ENCODE measurements around the gene FAM163B.
A peak's percentile ranks its signal among the peaks of the same experiment; 100 is the strongest.

The FAM163B gene

GRCh38 chr9:133529874-133530273, 79.3 kb downstream of the FAM163B start:
- Histone ChIP-seq H3K9me3 (ENCODE audit: low read depth, low read length) (no peaks in the 10 kb centered on the region), H3K36me3 (ENCODE audit: insufficient read depth, low read length) (no peaks in the 10 kb centered on the region), H3K9ac (ENCODE audit: insufficient read length) (no peak overlapping the region), H3K4me3 (no peak overlapping the region), H3K27ac (no peak overlapping the region)
- no peak for DNase-seq (ENCODE audit: low read depth, low spot score)
- TF ChIP-seq EZH2 (IDR thresholded peaks at IDR 0.05) (no peak), POLR2AphosphoS5 (IDR thresholded peaks at IDR 0.05; ENCODE audit: borderline replicate concordance, low read depth, low read length) (no peak), FOXP2 (optimal IDR thresholded peaks at IDR 0.05; ENCODE audit: control extremely low read depth, extremely low read length, insufficient read depth) (no peak)

GRCh38 chr9:133529457-133529856, 79.7 kb downstream of the FAM163B start:
- TF ChIP-seq POLR2AphosphoS5 (IDR thresholded peaks at IDR 0.05; ENCODE audit: borderline replicate concordance, low read depth, low read length) (no peak), FOXP2 (optimal IDR thresholded peaks at IDR 0.05; ENCODE audit: control extremely low read depth, extremely low read length, insufficient read depth) (no peak), EZH2 (IDR thresholded peaks at IDR 0.05) (no peak)

GRCh38 chr9:133528876-133529241, 80.3 kb downstream of the FAM163B start:
- H3K9me3 ChIP-seq (ENCODE audit: low read depth, low read length), result no peaks in the 10 kb centered on the region
- no peak overlapping the region for H3K27ac ChIP-seq
- TF ChIP-seq POLR2AphosphoS5 (IDR thresholded peaks at IDR 0.05; ENCODE audit: borderline replicate concordance, low read depth, low read length) (no peak), EZH2 (IDR thresholded peaks at IDR 0.05) (no peak), FOXP2 (optimal IDR thresholded peaks at IDR 0.05; ENCODE audit: control extremely low read depth, extremely low read length, insufficient read depth) (no peak)
- H3K9ac ChIP-seq (ENCODE audit: insufficient read length), result no peak overlapping the region
- no peak for DNase-seq (ENCODE audit: low read depth, low spot score)
- H3K4me3 ChIP-seq, result no peak overlapping the region
- no peaks in the 10 kb centered on the region for H3K36me3 ChIP-seq (ENCODE audit: insufficient read depth, low read length)

More at GRCh38 chr9:133529457-133529856, 79.7 kb downstream of the FAM163B start:
- DNase-seq (ENCODE audit: low read depth, low spot score), result no peak
- H3K4me3 ChIP-seq, result no peak overlapping the region
- H3K9ac ChIP-seq (ENCODE audit: insufficient read length), result no peak overlapping the region
- H3K9me3 ChIP-seq (ENCODE audit: low read depth, low read length), result no peaks in the 10 kb centered on the region
- H3K36me3 ChIP-seq (ENCODE audit: insufficient read depth, low read length), result no peaks in the 10 kb centered on the region
- H3K27ac ChIP-seq, result 0 out of 2 replicates have a peak overlapping the region, but pooled peaks have one; percentile 31

GRCh38 chr9:133528001-133528875, 81.0 kb downstream of the FAM163B start:
- H3K9ac ChIP-seq (ENCODE audit: insufficient read length), result peak overlapping the region; percentile 56
- TF ChIP-seq EZH2 (IDR thresholded peaks at IDR 0.05) (no peak), FOXP2 (optimal IDR thresholded peaks at IDR 0.05; ENCODE audit: control extremely low read depth, extremely low read length, insufficient read depth) (no peak), POLR2AphosphoS5 (IDR thresholded peaks at IDR 0.05; ENCODE audit: borderline replicate concordance, low read depth, low read length) (no peak)
- H3K36me3 ChIP-seq (ENCODE audit: insufficient read depth, low read length), result no peaks in the 10 kb centered on the region
- H3K9me3 ChIP-seq (ENCODE audit: low read depth, low read length), result no peaks in the 10 kb centered on the region
- H3K27ac ChIP-seq, result peak overlapping the region; percentile 92; the same call in 1 of the 2 replicates
- H3K4me3 ChIP-seq, result no peak overlapping the region
- no peak for DNase-seq (ENCODE audit: low read depth, low spot score)

GRCh38 chr9:133527444-133527920, 81.7 kb downstream of the FAM163B start:
- DNase-seq (ENCODE audit: low read depth, low spot score), result no peak
- Histone ChIP-seq H3K27ac (peak overlapping the region; percentile 92), H3K9ac (ENCODE audit: insufficient read length) (peak overlapping the region; percentile 56), H3K36me3 (ENCODE audit: insufficient read depth, low read length) (no peaks in the 10 kb centered on the region), H3K9me3 (ENCODE audit: low read depth, low read length) (no peaks in the 10 kb centered on the region), H3K4me3 (peak overlapping the region; percentile 73)
- TF ChIP-seq FOXP2 (optimal IDR thresholded peaks at IDR 0.05; ENCODE audit: control extremely low read depth, extremely low read length, insufficient read depth), result no peak
- no peak for TF ChIP-seq EZH2 (IDR thresholded peaks at IDR 0.05)
- no peak for TF ChIP-seq POLR2AphosphoS5 (IDR thresholded peaks at IDR 0.05; ENCODE audit: borderline replicate concordance, low read depth, low read length)

All from SK-N-MC (cell line).